ACC112 (cell line): ENCODE data around the gene SLC35D3.
"Not testable (repeated sequence)": the region's sequence is repeated elsewhere in the genome, so short reads cannot be mapped to it uniquely, and the experiment has no call there.

Source experiments
- H2AFZ ChIP-seq: fragments of 200-600 bp; sonication (generic); one replicate; pipeline ENCODE4 v1.6.0; 2017; ENCODE audit warnings: antibody characterized with exemption, low read length; ENCODE audit not compliant: unreplicated experiment
- H3K27ac ChIP-seq: fragments of 200-600 bp; sonication (generic); 2 replicates; pipeline ENCODE4 v1.5.1; 2014; ENCODE audit warnings: low read depth, mild to moderate bottlenecking, antibody characterized with exemption, low read length, moderate library complexity
- H3K27me3 ChIP-seq: fragments of 200-600 bp; sonication (generic); 2 replicates; pipeline ENCODE4 v1.6.1; 2014; ENCODE audit warnings: mild to moderate bottlenecking, antibody characterized with exemption, low read length, moderate library complexity, mixed read lengths; ENCODE audit not compliant: insufficient read depth
- H3K36me3 ChIP-seq: fragments of 200-600 bp; sonication (generic); 2 replicates; pipeline ENCODE4 v1.6.1; 2016; ENCODE audit warnings: mild to moderate bottlenecking, antibody characterized with exemption, low read length, moderate library complexity, mixed read lengths; ENCODE audit not compliant: insufficient read depth
- H3K4me1 ChIP-seq: fragments of 200-600 bp; sonication (generic); one replicate; pipeline ENCODE4 v1.6.1; 2016; ENCODE audit warnings: low read length, mixed read lengths; ENCODE audit not compliant: insufficient read depth, unreplicated experiment, control insufficient read depth
- H3K4me3 ChIP-seq: fragments of 200-600 bp; sonication (generic); 2 replicates; pipeline ENCODE4 v1.5.1; 2014; ENCODE audit warnings: mild to moderate bottlenecking, low read depth, low read length
- H3K79me2 ChIP-seq: fragments of 200-600 bp; sonication (generic); one replicate; pipeline ENCODE4 v1.6.0; 2016; ENCODE audit warnings: low read length; ENCODE audit not compliant: control insufficient read depth, unreplicated experiment, insufficient read depth

The SLC35D3 gene

GRCh38 chr6:136950436-136951126, 28.5 kb downstream of the SLC35D3 start:
- H3K27ac ChIP-seq: no peak overlapping the region
- no peak overlapping the region for H2AFZ ChIP-seq

GRCh38 chr6:136952714-136953260, 30.7 kb downstream of the SLC35D3 start:
- Histone ChIP-seq H3K27ac (no peak overlapping the region), H3K4me1 (no peaks in the 10 kb centered on the region), H3K27me3 (peaks cover 10% of the 10 kb centered on the region), H3K4me3 (no peak overlapping the region), H3K36me3 (no peaks in the 10 kb centered on the region), H2AFZ (no peak overlapping the region), H3K79me2 (no peaks in the 10 kb centered on the region)

More at GRCh38 chr6:136950436-136951126, 28.5 kb downstream of the SLC35D3 start:
- Histone ChIP-seq H3K4me1 (no peaks in the 10 kb centered on the region), H3K4me3 (no peak overlapping the region), H3K27me3 (peaks cover 31% of the 10 kb centered on the region), H3K79me2 (no peaks in the 10 kb centered on the region), H3K36me3 (no peaks in the 10 kb centered on the region)

DNA sequence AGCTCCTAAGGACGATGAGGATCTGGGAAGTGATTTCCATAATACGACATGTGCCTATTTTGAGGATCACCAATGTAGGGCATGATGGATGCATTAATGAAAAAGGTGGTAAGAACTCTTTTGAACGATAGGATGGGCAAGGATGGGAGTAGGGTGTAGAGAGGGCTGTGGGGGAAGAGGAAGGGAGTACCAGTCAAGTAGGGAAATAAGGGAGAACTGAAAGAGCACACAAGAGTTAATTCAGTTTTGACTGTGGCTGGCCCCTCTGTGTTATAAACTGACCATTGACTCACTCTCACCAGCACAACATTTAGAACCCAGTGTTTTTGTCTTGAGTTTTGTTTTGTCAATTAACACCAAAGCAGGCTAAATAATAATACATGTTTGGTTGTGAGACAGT, 33.0 kb downstream of the SLC35D3 start:
- H2AFZ ChIP-seq: no peak overlapping the region
- peaks cover 11% of the 10 kb centered on the region for H3K27me3 ChIP-seq
- H3K4me1 ChIP-seq: no peaks in the 10 kb centered on the region
- H3K4me3 ChIP-seq: no peak overlapping the region
- no peaks in the 10 kb centered on the region for H3K79me2 ChIP-seq
- no peak overlapping the region for H3K27ac ChIP-seq
- H3K36me3 ChIP-seq: no peaks in the 10 kb centered on the region

DNA sequence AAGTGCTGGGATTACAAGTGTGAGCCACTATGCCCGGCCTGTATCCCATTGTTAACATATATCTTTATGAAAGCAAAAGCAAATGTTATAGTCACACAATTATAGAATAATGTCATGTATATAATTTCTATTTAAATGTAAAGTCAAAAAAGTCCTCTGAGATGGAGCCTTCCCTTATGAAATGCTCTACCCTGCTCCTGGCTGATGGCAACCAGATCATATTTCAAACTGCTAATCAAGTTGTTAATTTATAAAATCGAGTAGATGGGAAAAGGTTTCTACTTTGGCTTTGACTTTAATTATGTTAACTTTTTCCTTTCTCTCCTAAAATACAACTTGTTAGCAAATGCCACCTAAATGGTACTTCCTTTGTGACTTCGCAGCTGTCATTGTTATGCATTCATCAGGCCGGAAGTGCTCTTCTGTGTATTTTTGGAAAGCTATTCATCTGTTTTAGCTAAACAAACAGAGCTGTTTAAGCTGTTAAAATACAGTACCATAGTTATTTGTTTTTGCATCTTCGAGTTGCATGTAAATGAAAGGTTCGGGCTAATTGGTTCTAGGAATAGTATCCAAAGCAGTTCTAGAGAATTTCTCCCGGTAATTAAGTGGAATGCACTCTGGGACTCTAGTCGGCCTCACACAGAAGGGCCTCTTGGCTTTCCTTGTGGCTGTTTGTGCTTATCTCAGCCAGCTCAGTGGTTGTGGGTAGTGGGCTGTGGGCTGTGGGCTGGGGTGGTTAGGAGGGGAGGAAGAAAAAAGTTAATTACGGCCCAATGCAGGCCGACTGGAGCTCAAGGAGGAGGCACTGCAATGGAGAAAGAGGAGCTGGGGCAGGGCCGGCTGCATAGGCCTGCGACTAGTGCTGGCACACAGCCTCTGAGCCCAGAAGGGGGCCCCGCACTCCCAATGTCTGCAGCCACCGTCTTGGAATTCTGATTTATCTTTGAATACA, 34.8 kb downstream of the SLC35D3 start:
- H3K27ac ChIP-seq: no peak overlapping the region
- no peak overlapping the region for H2AFZ ChIP-seq
- H3K79me2 ChIP-seq: no peaks in the 10 kb centered on the region
- H3K36me3 ChIP-seq: no peaks in the 10 kb centered on the region
- H3K27me3 ChIP-seq: peaks cover 11% of the 10 kb centered on the region
- H3K4me1 ChIP-seq: no peaks in the 10 kb centered on the region
- H3K4me3 ChIP-seq: no peak overlapping the region

DNA sequence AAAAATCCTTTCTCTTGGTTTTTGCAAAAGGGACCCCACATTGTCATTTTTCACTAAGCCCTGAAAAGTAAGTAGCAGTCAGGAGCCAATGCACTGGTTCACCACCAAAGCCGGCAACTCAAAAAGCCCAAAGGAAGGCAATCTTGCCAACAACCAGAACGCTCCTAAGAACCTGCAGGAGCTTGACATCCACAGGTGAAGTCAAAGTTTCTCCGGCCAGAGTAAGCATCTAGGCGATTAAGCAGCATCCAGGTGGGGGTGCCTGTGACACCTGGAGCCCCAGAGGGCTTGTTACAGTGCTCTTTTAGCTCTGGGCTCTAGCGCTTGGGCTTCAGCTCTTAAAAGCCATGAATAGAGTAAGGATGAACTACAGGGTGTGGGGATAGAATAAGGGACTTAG, 36.1 kb downstream of the SLC35D3 start:
- H3K27me3 ChIP-seq: peaks cover 11% of the 10 kb centered on the region
- no peaks in the 10 kb centered on the region for H3K36me3 ChIP-seq
- no peaks in the 10 kb centered on the region for H3K79me2 ChIP-seq
- no peak overlapping the region for H2AFZ ChIP-seq
- no peak overlapping the region for H3K27ac ChIP-seq
- no peak overlapping the region for H3K4me3 ChIP-seq
- H3K4me1 ChIP-seq: no peaks in the 10 kb centered on the region

GRCh38 chr6:136959471-136959891, 37.4 kb downstream of the SLC35D3 start:
- Histone ChIP-seq H3K27me3 (peaks cover 11% of the 10 kb centered on the region), H3K4me3 (no peak overlapping the region), H3K36me3 (no peaks in the 10 kb centered on the region), H3K4me1 (no peaks in the 10 kb centered on the region), H3K27ac (no peak overlapping the region), H3K79me2 (no peaks in the 10 kb centered on the region), H2AFZ (no peak overlapping the region)

DNA sequence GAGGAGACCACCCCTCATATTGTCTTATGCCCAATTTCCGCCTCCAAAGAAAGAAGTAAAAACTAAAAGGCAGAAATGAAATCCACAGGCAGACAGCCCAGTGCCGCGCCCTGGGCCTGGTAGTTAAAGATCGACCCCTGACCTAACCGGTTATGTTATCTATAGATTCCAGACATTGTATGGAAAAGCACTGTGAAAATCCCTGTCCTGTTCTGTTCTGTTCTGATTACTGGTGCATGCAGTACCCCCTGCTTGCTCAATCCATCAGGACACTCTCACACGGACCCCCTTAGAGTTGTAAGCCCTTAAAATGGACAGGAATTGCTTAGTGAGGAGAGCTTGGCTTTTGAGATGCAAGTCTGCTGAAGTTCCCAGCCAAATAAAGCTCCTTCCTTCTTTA, 37.8 kb downstream of the SLC35D3 start:
- not testable (repeated sequence) for H3K27me3 ChIP-seq, H3K79me2 ChIP-seq, H3K4me1 ChIP-seq, H2AFZ ChIP-seq, H3K4me3 ChIP-seq, H3K36me3 ChIP-seq, H3K27ac ChIP-seq

DNA sequence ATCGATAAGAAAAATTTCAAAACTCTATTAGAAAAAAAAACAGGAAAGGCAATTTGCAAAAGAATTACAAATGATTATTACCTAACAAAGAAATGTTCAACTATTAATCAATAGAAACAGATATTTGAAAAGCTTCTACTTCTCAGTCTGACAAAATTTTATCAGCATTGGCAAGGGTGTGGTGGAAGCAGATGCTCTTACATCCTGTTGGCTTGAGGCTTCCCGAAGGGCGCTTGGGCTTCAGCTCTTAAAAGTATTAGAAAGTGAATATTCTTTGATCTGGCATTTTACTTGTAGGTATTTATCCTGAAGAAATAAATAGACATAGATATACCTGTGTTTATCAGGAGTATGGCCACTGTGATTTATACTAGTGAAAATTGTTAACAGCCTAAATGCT, 38.7 kb downstream of the SLC35D3 start:
- H3K79me2 ChIP-seq: no peaks in the 10 kb centered on the region
- H3K4me3 ChIP-seq: no peak overlapping the region
- H3K27ac ChIP-seq: no peak overlapping the region
- H3K36me3 ChIP-seq: no peaks in the 10 kb centered on the region
- no peaks in the 10 kb centered on the region for H3K4me1 ChIP-seq
- no peak overlapping the region for H2AFZ ChIP-seq
- peaks cover 5% of the 10 kb centered on the region; the same call in 1 of the 2 replicates for H3K27me3 ChIP-seq

DNA sequence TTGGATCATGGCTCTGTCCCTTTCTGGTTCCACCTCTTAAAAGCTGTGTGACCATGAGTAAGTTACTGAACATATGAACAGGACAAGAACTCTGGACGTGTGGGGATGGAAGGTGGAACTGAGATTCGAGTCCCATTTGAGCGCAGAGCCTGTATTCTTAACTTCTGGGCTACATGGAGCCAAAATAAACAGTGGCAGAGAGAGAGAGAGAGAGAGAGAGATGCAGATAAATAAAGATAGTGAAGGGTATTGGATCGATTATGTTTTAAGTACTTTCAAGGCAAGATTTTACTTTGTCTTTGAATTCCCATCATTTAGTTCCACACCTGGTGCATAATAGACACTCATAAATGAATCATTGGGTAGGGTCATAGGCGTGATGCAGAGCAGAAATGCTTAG, 39.7 kb downstream of the SLC35D3 start:
- H3K36me3 ChIP-seq: no peaks in the 10 kb centered on the region
- no peak overlapping the region for H3K27ac ChIP-seq
- no peak overlapping the region for H2AFZ ChIP-seq
- no peak overlapping the region for H3K4me3 ChIP-seq
- no peaks in the 10 kb centered on the region for H3K4me1 ChIP-seq
- no peaks in the 10 kb centered on the region for H3K79me2 ChIP-seq
- peaks cover 10% of the 10 kb centered on the region; the same call in 1 of the 2 replicates for H3K27me3 ChIP-seq

DNA sequence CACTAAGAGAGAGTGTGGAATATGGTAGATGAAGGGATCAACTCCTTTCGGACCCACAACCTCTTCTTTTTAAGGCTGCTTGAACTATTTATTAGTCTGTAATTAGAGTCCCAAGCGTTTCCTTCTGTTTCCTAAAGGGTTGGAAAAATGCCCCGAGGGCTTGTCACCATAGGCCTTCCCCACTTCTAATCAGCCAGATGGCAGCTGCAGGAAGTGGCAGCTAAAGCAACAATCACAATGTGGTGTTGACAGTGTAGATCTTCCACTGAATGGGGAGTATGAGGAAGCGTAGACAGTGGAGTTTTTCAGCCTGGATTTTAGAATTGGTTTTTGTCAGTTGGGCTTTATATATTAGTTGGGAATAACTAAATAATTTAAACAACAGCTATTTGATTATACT, 40.6 kb downstream of the SLC35D3 start:
- Histone ChIP-seq H3K36me3 (no peaks in the 10 kb centered on the region), H3K27me3 (peaks cover 18% of the 10 kb centered on the region; the same call in 1 of the 2 replicates), H3K4me1 (no peaks in the 10 kb centered on the region), H3K4me3 (no peak overlapping the region), H3K79me2 (no peaks in the 10 kb centered on the region), H2AFZ (no peak overlapping the region), H3K27ac (no peak overlapping the region)
